Muscle of leg (tissue), 11 donors: ENCODE data around the gene TTC21A. TPM values are rescaled to one million over a fixed set of nuclear protein-coding genes. Genes with fewer than 3 reads are reported as not detected.

Experiments used
- DNase-seq: peaks from one replicate; pipeline ENCODE4 v3.0.0; 2013
- H3K27ac ChIP-seq: one replicate; pipeline ENCODE4 v1.5.1; 2013; ENCODE audit warnings: mild to moderate bottlenecking, low read length, control low read depth
- H3K27me3 ChIP-seq: one replicate; pipeline ENCODE4 v1.6.1; 2013; ENCODE audit warnings: low read length; ENCODE audit not compliant: control insufficient read depth, insufficient read depth
- H3K36me3 ChIP-seq: one replicate; pipeline ENCODE4 v1.6.1; 2013; ENCODE audit warnings: low read length; ENCODE audit not compliant: control insufficient read depth, insufficient read depth
- H3K4me1 ChIP-seq: one replicate; pipeline ENCODE4 v1.6.1; 2013; ENCODE audit warnings: low read length; ENCODE audit not compliant: control insufficient read depth, insufficient read depth
- H3K4me3 ChIP-seq: one replicate; pipeline ENCODE4 v1.5.1; 2013; ENCODE audit warnings: low read length, control low read depth
- H3K9me3 ChIP-seq: replicated peaks from 2 replicates; pipeline ENCODE4 v1.6.1; 2013; ENCODE audit warnings: low read depth, low read length; ENCODE audit not compliant: control insufficient read depth
- WGBS: methylation state at CpG from one replicate; pipeline ENCODE4 v1.1.5; 2013; ENCODE audit warnings: missing lambda C conversion rate; ENCODE audit not compliant: insufficient coverage; 5-methylcytosine and 5-hydroxymethylcytosine counted together
- polyA plus RNA-seq, 8 donors: library from polyadenylated mRNA; unstranded; fragments of 120-200 nt; gene quantifications; one replicate each; pipeline versions ENCODE4 v1.2.1 to v1.2.3, GENCODE V29; 2013; ENCODE audit warnings: inconsistent platforms in 1 of 8, low replicate concordance in 1 of 8; ENCODE audit not compliant: insufficient read length in 8 of 8, insufficient read depth in 1 of 8
- total RNA-seq: library from RNA; stranded (reverse); fragments of 120-200 nt; gene quantifications from one replicate; pipeline ENCODE4 v1.2.4, GENCODE V29; 2013

Gene TTC21A
- total and polyA plus RNA-seq, 9 donors, result 1.6 to 3.9 (median 3.1) TPM

DNA sequence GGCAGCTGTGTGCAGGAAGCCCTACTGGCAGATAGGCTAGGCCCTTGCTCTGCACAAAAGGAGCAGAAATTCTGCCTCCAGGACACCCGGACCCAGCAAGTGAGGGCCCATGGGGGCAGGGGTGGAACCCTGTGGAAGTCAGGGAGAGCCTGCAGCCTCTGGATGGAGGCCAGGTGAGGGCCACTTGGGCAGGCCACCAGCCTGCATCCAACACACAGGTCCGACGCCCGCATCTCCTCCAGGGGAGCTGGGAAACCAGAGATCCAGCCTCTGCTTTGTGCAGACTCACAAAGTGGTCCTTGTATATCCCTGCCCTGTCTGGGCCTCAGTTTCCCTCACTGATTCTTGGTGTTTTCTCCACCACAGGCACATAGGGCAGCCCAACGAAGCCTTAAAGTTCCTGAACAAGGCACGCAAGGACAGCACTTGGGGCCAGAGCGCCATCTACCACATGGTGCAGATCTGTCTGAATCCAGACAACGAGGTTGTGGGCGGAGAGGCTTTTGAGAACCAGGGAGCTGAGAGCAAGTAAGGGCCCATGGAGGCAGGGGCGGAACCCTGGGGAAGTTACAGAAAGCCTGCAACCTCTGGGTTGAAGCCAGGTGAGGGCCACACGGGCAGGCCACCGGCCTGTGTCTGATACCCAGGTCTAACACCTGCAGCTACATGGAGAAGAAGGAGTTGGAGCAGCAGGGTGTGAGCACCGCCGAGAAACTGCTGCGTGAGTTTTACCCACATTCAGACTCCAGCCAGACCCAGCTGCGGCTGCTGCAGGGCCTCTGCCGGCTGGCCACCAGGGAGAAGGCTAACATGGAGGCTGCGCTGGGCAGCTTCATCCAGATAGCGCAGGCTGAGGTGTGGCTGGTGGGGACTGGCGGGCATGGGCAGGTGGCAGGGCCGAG is 29.3 kb downstream of the TTC21A start:
- no peaks in the 10 kb centered on the region for H3K9me3 ChIP-seq
- no peak for DNase-seq
- H3K27me3 ChIP-seq, result no peaks in the 10 kb centered on the region
- H3K27ac ChIP-seq, result no peak overlapping the region
- peaks cover 21% of the 10 kb centered on the region for H3K4me1 ChIP-seq
- H3K36me3 ChIP-seq, result peaks cover 15% of the 10 kb centered on the region
- no peak overlapping the region for H3K4me3 ChIP-seq
- 81% methylated on average over 13 of the region's 21 CpGs for WGBS

DNA sequence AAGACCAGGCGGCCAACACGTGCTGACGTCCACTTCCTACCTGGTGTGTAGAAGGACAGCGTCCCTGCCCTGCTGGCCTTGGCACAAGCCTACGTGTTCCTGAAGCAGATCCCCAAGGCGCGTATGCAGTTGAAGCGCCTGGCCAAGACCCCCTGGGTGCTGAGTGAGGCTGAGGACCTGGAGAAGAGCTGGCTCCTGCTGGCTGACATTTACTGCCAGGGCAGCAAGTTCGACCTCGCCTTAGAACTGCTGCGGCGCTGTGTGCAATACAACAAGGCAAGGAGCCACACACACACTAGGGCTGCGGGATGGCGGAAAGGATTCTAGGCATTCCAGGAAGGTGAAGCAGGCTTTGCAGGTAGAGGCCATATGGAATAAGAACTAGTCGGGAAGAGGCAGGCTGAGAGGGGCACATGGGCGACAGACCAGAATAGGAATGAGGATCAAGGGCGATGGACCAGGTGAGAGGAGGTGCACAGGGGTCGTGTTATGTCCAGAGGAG is 30.0 kb downstream of the TTC21A start:
- no peak overlapping the region for H3K27ac ChIP-seq
- no peak for DNase-seq
- H3K27me3 ChIP-seq, result no peaks in the 10 kb centered on the region
- peaks cover 21% of the 10 kb centered on the region for H3K36me3 ChIP-seq
- 90% methylated on average over 18 of the region's 18 CpGs for WGBS
- H3K4me3 ChIP-seq, result no peak overlapping the region
- H3K9me3 ChIP-seq, result no peaks in the 10 kb centered on the region
- peaks cover 28% of the 10 kb centered on the region for H3K4me1 ChIP-seq

DNA sequence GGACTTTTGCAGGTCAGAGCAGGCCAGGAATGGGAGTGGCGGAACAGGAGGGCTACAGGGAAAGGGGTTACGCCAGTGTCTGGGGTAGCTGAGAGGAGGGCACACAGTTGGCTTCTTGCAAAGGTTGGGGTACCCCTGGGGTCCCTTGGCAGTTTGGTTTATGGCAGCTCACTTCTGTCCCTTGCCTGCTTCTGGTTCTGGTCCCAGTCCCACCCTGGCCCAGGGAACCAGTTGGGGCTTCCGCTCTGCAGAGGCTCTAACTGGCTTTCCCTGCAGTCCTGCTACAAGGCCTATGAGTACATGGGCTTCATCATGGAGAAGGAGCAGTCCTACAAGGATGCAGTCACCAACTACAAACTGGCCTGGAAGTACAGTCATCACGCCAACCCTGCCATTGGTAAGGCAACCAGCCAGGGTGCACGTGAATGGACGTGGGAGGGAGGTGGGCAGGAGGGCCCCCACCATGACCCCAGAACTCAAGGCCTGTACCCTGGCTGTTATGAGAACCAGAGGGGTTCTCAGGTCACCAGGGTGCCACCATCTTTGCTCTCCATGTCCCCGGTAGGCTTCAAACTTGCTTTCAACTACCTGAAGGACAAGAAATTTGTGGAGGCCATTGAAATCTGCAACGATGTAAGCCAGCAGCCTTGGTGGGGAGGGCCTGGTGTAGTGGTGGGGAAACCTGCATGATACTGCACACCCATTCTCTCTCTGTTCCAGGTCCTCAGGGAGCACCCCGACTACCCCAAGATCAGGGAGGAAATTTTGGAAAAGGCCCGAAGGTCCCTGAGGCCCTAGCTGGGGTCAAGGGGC is 30.7 kb downstream of the TTC21A start:
- H3K4me1 ChIP-seq, result peaks cover 32% of the 10 kb centered on the region
- H3K4me3 ChIP-seq, result no peak overlapping the region
- no peak for DNase-seq
- peaks cover 29% of the 10 kb centered on the region for H3K36me3 ChIP-seq
- H3K27me3 ChIP-seq, result no peaks in the 10 kb centered on the region
- H3K27ac ChIP-seq, result no peak overlapping the region
- no peaks in the 10 kb centered on the region for H3K9me3 ChIP-seq
- 85% methylated on average over 5 of the region's 10 CpGs for WGBS

DNA sequence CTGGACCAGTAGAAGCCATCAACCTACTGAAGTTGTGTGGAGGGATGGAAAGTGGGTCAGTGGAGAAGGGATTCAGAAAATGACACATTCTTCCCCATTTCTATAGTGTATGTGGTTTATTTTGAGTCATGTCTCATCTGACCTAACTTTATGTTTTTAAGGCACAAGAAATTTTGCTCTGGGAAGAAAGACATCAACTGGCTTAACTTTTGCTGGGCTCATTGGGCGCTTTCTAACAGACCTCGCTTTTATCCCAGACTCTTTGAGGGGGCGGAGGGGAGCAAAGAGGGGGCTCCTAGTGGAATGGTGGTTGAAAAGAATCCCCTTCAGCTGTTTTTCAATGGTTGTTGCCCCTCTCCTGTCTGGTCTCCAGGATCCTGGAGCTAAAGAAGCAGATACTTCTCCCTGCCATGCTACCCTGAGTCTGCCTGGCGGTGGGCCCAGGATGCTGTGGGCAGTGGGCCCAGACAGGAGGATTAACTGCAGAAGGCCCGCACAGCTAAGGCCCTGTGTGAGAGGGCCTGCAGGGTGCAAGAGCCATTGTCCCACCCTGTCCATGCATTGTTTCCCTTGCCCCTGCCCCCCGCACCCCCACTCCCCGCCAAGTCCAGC is 31.4 kb downstream of the TTC21A start:
- Histone ChIP-seq H3K27me3 (no peaks in the 10 kb centered on the region), H3K4me3 (no peak overlapping the region), H3K36me3 (peaks cover 36% of the 10 kb centered on the region), H3K4me1 (peaks cover 38% of the 10 kb centered on the region), H3K27ac (peak overlapping the region; percentile 3), H3K9me3 (no peaks in the 10 kb centered on the region)
- DNase-seq, result peak; percentile 82
- 78% methylated on average over 3 of the region's 7 CpGs for WGBS

DNA sequence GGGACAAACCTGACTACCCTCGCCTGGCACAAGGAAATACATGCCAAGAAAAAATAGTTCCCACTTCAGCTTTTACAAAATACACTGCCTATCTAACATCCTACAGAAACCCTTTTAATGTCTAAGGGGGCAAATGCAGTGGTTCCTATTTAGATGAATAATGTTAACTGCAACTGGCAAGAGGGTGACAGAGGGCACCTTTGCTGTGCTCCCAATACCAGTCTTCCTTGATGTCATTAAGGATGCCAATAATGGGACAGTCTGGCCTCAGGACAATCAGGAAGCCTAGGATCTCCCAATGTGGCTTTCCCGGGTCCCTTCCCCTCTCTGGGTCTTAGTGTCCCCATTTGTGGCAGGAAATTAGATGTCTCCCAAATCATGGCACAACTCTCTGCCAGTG is 32.0 kb downstream of the TTC21A start:
- DNase-seq, result no peak
- Histone ChIP-seq H3K4me1 (peaks cover 43% of the 10 kb centered on the region), H3K4me3 (no peak overlapping the region), H3K27ac (peak overlapping the region; percentile 25), H3K27me3 (no peaks in the 10 kb centered on the region), H3K36me3 (peaks cover 41% of the 10 kb centered on the region), H3K9me3 (no peaks in the 10 kb centered on the region)
- WGBS, result 43% methylated on average over 1 of the region's 2 CpGs

DNA sequence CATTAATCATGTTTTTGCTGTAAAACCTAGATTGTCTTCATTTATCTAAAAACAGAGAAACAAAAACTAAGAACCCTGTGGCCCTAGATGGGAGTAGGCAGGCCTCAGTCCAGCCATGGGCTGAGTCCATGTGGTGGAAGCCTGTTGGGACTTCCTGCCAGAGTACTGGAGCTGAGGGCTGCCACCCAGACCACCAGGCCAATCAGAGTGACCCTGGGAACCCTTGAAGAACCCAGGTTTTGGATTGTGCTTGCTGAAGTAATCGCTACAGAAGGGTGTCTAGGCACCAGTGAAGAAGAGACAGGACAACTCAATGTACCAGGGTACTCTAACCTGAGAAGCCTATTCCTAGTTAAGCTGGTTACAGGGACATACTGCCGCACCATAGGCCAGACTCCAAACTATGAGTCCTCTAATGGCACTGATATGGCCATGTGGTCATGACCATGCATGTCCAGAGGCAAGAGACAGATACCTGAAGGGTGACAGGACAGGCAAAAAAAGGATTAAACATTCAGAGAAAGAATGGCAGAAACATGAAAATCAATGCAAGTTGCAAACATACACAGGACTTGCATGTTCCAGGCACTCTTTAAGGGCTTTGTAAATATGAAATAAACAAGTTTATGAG is 33.0 kb downstream of the TTC21A start:
- Histone ChIP-seq H3K36me3 (peaks cover 50% of the 10 kb centered on the region), H3K4me3 (no peak overlapping the region), H3K27ac (no peak overlapping the region), H3K4me1 (peaks cover 43% of the 10 kb centered on the region), H3K27me3 (no peaks in the 10 kb centered on the region), H3K9me3 (no peaks in the 10 kb centered on the region)
- DNase-seq, result no peak
- 100% methylated on average over 1 of the region's 2 CpGs for WGBS

DNA sequence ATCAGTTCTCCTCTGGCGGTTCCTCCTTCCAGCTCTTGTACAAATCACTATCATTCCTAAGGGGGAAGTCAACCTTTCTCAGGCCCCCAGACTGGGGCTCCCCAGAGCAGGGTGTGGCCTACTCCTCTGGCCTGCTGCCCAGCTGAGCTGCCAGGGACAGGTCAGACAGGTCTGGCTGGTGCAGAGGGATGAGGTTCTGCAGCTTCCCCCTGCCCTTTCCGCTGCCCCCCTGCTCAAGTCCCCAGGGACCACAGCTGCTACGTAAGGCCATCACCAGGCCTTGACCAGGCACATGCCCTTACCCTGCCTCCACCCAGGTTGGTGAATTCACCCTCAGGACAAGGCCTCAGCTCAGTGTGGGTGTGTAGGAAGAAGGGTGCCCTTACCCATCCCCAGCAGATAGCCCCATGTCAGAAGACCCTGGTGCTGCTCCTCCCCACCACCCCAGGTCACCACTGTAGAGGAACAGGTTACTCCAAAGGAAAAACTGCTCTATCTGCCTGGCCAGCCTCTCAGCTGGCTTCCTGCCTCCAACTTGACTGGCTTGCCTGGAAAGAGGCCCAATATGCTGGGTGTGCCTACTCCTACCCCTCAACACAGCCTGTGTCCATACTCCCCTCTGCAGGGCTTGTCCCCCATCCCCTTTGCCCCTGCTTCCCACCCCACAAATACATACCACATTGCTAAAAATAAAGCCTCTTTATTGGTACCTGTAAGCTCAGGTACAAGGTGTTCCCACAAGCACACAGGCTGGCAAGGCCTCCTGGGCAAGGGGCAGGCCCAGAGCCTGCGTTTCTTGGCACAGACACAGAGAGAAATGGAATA is 33.9 kb downstream of the TTC21A start:
- Histone ChIP-seq H3K27me3 (no peaks in the 10 kb centered on the region), H3K27ac (no peak overlapping the region), H3K4me1 (peaks cover 50% of the 10 kb centered on the region), H3K9me3 (no peaks in the 10 kb centered on the region), H3K36me3 (peaks cover 56% of the 10 kb centered on the region), H3K4me3 (no peak overlapping the region)
- no peak for DNase-seq
- no CpG with 5 or more reads among the region's 4 CpGs for WGBS

DNA sequence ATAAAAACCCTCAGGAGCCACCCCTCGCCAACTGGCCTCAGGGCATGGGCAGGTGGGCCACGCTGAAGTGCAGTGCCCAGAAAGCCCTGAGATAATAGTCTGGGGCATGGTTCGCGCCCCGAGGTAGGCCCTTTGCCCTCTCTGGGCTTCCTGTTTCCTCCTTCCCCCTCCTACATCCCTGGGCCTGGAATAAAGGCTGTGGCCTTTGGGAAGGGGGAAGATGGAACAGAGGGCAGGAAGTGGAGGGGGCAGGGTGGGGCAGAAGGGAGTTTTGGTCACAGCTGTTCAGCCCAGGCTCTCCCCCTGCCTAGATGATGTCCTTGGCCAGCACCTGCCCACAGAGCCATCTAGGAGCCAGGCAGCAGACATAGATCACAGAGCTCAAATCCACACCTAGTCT is 34.6 kb downstream of the TTC21A start:
- WGBS, result no CpG with 5 or more reads among the region's 5 CpGs
- no peak overlapping the region for H3K4me3 ChIP-seq
- H3K27me3 ChIP-seq, result no peaks in the 10 kb centered on the region
- H3K27ac ChIP-seq, result peak overlapping the region; percentile 13
- no peaks in the 10 kb centered on the region for H3K9me3 ChIP-seq
- no peak for DNase-seq
- H3K4me1 ChIP-seq, result peaks cover 57% of the 10 kb centered on the region
- H3K36me3 ChIP-seq, result peaks cover 56% of the 10 kb centered on the region
